ENCODE results near the gene SFXN3.
A peak's percentile ranks its signal among the peaks of the same experiment; 100 is the strongest.

SFXN3 gene

DNA sequence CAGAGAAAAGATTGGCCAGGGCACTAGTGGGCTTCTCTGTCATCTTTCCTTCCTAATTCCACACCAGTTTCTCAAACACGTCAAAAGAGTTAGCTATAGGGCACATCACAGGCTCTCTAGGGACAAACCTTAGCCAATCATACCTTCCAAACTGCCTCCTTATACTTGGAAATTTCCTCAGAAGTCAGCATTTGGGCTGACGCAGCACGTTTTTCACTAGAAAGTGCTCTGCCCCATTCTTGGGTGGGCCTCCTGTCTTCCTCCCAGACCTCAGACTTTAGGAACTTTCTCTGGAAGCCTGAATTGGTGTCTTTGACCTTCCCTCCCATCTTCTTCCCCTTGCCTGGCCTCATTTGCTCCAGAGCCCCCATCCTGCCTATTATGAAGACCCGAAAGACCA, 11.1 kb downstream of the SFXN3 start:
- Histone ChIP-seq H3K9me3 (ENCODE audit: low read length) (no peaks in the 10 kb centered on the region), H3K27me3 (ENCODE audit: insufficient read depth, low read length) (no peaks in the 10 kb centered on the region), H3K4me3 (ENCODE audit: low read depth, low read length, poor library complexity, severe bottlenecking) (peak overlapping the region; percentile 69), H3K9ac (ENCODE audit: low read length) (no peak overlapping the region; the same call in 1 of the 2 replicates), H3K4me2 (ENCODE audit: low read length) (peak overlapping the region; percentile 89), H2AFZ (ENCODE audit: low read length) (no peak overlapping the region), H3K9me2 (ENCODE audit: low read depth, low read length) (no peaks in the 10 kb centered on the region), H3K4me1 (ENCODE audit: insufficient read depth, low read length, severe bottlenecking) (peaks cover 15% of the 10 kb centered on the region), H4K20me1 (ENCODE audit: insufficient read depth, low read length) (no peaks in the 10 kb centered on the region), H3K79me2 (ENCODE audit: insufficient read depth, low read length) (no peaks in the 10 kb centered on the region), H3K36me3 (ENCODE audit: insufficient read depth, low read length) (no peaks in the 10 kb centered on the region), H3F3A (ENCODE audit: insufficient read depth, low read length) (no peaks in the 10 kb centered on the region), H3K27ac (ENCODE audit: low read depth, low read length, poor library complexity, severe bottlenecking) (no peak overlapping the region)
- TF ChIP-seq EZH2 (IDR thresholded peaks at IDR 0.05; ENCODE audit: borderline replicate concordance, low read length) = no peak
- TF ChIP-seq, protein P1, sequence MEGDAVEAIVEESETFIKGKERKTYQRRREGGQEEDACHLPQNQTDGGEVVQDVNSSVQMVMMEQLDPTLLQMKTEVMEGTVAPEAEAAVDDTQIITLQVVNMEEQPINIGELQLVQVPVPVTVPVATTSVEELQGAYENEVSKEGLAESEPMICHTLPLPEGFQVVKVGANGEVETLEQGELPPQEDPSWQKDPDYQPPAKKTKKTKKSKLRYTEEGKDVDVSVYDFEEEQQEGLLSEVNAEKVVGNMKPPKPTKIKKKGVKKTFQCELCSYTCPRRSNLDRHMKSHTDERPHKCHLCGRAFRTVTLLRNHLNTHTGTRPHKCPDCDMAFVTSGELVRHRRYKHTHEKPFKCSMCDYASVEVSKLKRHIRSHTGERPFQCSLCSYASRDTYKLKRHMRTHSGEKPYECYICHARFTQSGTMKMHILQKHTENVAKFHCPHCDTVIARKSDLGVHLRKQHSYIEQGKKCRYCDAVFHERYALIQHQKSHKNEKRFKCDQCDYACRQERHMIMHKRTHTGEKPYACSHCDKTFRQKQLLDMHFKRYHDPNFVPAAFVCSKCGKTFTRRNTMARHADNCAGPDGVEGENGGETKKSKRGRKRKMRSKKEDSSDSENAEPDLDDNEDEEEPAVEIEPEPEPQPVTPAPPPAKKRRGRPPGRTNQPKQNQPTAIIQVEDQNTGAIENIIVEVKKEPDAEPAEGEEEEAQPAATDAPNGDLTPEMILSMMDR (IDR thresholded peaks at IDR 0.05; ENCODE audit: low read length) = no peak

DNA sequence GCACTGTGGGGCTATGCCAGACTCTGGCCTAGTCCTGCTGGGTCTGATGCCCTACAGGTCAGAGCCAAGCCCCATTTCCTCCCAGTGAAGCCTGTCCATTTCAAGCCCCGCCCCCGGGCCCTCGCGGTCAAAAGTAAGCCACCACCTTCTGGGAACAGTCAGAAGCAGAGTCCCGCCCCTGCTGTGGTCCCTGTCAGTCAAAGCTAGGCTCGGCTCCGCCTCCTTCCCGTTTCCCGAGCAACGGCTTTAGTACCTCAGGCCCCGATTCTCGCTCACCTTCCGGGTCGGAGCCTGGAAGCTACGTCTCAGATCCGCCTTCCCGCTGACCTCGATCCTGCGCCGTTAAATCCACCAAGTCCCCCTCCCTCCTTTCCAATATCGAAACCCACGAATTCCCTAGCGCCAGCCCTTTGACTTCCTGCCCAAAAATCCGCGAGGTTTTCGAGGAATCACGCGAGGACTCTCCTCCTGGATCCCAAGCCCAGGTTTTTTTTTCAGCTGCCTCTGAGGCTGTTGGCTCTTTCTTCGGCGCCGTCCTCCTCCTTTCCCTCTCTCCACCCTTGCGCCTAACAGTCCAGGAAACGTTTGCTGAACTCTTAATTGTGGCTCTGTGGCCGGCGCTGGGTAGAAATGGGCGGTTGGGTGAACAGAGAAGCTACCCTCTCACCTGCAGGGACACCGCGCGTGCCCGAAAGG, 11.8 kb downstream of the SFXN3 start:
- no peak overlapping the region; the same call in 1 of the 2 replicates for H2AFZ ChIP-seq (ENCODE audit: low read length)
- H3K36me3 ChIP-seq (ENCODE audit: insufficient read depth, low read length) = no peaks in the 10 kb centered on the region
- H3F3A ChIP-seq (ENCODE audit: insufficient read depth, low read length) = no peaks in the 10 kb centered on the region
- H3K9ac ChIP-seq (ENCODE audit: low read length) = peak overlapping the region; percentile 62; the same call in 1 of the 2 replicates
- H3K9me3 ChIP-seq (ENCODE audit: low read length) = no peaks in the 10 kb centered on the region
- peak overlapping the region; percentile 89 for H3K4me2 ChIP-seq (ENCODE audit: low read length)
- H3K27me3 ChIP-seq (ENCODE audit: insufficient read depth, low read length) = no peaks in the 10 kb centered on the region
- no peaks in the 10 kb centered on the region for H3K79me2 ChIP-seq (ENCODE audit: insufficient read depth, low read length)
- TF ChIP-seq EZH2 (IDR thresholded peaks at IDR 0.05; ENCODE audit: borderline replicate concordance, low read length) = no peak
- TF ChIP-seq, protein P1 (IDR thresholded peaks at IDR 0.05; ENCODE audit: low read length) = no peak
- no peaks in the 10 kb centered on the region for H3K9me2 ChIP-seq (ENCODE audit: low read depth, low read length)
- no peak overlapping the region for H3K27ac ChIP-seq (ENCODE audit: low read depth, low read length, poor library complexity, severe bottlenecking)
- peaks cover 15% of the 10 kb centered on the region for H3K4me1 ChIP-seq (ENCODE audit: insufficient read depth, low read length, severe bottlenecking)
- H4K20me1 ChIP-seq (ENCODE audit: insufficient read depth, low read length) = no peaks in the 10 kb centered on the region
- H3K4me3 ChIP-seq (ENCODE audit: low read depth, low read length, poor library complexity, severe bottlenecking) = peak overlapping the region; percentile 69

DNA sequence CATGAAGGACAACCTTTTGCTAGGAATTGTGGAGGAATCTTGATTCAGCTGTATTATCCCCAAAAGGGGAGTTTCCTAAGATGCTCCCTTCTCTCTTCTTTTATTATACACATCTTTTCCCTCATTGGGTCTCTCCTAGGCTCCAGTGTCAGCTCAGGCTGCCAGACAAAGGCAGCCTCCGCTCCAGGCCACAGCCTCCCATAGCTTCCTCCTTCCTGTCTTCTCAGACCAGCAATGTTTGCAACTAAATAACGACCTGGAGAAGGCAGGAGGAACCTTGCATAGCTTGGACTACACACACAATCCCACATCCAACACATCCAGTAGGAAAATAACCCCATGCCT, 12.3 kb downstream of the SFXN3 start:
- no peaks in the 10 kb centered on the region for H3K9me3 ChIP-seq (ENCODE audit: low read length)
- no peak overlapping the region for H2AFZ ChIP-seq (ENCODE audit: low read length)
- H3K9me2 ChIP-seq (ENCODE audit: low read depth, low read length) = no peaks in the 10 kb centered on the region
- H3K79me2 ChIP-seq (ENCODE audit: insufficient read depth, low read length) = no peaks in the 10 kb centered on the region
- no peaks in the 10 kb centered on the region for H3K27me3 ChIP-seq (ENCODE audit: insufficient read depth, low read length)
- peaks cover 15% of the 10 kb centered on the region for H3K4me1 ChIP-seq (ENCODE audit: insufficient read depth, low read length, severe bottlenecking)
- no peaks in the 10 kb centered on the region for H3F3A ChIP-seq (ENCODE audit: insufficient read depth, low read length)
- H3K36me3 ChIP-seq (ENCODE audit: insufficient read depth, low read length) = no peaks in the 10 kb centered on the region
- no peak overlapping the region for H3K27ac ChIP-seq (ENCODE audit: low read depth, low read length, poor library complexity, severe bottlenecking)
- TF ChIP-seq EZH2 (IDR thresholded peaks at IDR 0.05; ENCODE audit: borderline replicate concordance, low read length) = no peak
- peak overlapping the region; percentile 69 for H3K4me3 ChIP-seq (ENCODE audit: low read depth, low read length, poor library complexity, severe bottlenecking)
- H3K9ac ChIP-seq (ENCODE audit: low read length) = peak overlapping the region; percentile 62; the same call in 1 of the 2 replicates
- no peaks in the 10 kb centered on the region for H4K20me1 ChIP-seq (ENCODE audit: insufficient read depth, low read length)
- H3K4me2 ChIP-seq (ENCODE audit: low read length) = peak overlapping the region; percentile 89

DNA sequence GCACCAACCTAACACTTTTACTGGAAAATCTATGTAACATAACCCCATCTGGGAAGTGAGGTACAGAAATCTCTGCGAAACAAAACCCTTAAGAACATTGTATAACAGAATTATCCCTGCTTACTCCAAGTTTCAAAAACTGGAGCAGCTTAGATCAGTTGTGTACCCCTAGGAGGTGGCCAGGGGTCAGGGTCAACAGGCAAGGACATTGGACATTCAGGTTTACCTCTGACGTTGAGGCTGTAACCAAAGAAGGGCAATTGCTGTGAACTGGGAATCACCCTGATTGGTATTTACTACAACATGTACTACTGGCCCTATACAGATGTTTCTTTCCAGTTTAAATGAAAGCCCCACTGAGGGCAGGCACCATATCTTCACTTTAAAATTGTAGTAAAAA, 13.1 kb downstream of the SFXN3 start:
- Histone ChIP-seq H3F3A (ENCODE audit: insufficient read depth, low read length) (no peaks in the 10 kb centered on the region), H3K27ac (ENCODE audit: low read depth, low read length, poor library complexity, severe bottlenecking) (no peak overlapping the region), H3K4me1 (ENCODE audit: insufficient read depth, low read length, severe bottlenecking) (peaks cover 15% of the 10 kb centered on the region), H3K9me2 (ENCODE audit: low read depth, low read length) (no peaks in the 10 kb centered on the region), H3K4me3 (ENCODE audit: low read depth, low read length, poor library complexity, severe bottlenecking) (no peak overlapping the region), H2AFZ (ENCODE audit: low read length) (no peak overlapping the region), H3K9ac (ENCODE audit: low read length) (no peak overlapping the region), H4K20me1 (ENCODE audit: insufficient read depth, low read length) (no peaks in the 10 kb centered on the region), H3K4me2 (ENCODE audit: low read length) (no peak overlapping the region), H3K27me3 (ENCODE audit: insufficient read depth, low read length) (no peaks in the 10 kb centered on the region), H3K9me3 (ENCODE audit: low read length) (no peaks in the 10 kb centered on the region), H3K79me2 (ENCODE audit: insufficient read depth, low read length) (no peaks in the 10 kb centered on the region), H3K36me3 (ENCODE audit: insufficient read depth, low read length) (no peaks in the 10 kb centered on the region)
- TF ChIP-seq, protein P1 (IDR thresholded peaks at IDR 0.05; ENCODE audit: low read length) = no peak
- no peak for TF ChIP-seq EZH2 (IDR thresholded peaks at IDR 0.05; ENCODE audit: borderline replicate concordance, low read length)

Measured in OCI-LY1 (cell line).